ENCODE data around the gene MOGAT1.
"Not testable (repeated sequence)": the region's sequence is repeated elsewhere in the genome, so short reads cannot be mapped to it uniquely, and the experiment has no call there.

MOGAT1 gene

GRCh38 chr2:222711315-222711940, 40.0 kb downstream of the MOGAT1 start:
- no peak for DNase-seq

GRCh38 chr2:222713002-222713401, 41.5 kb downstream of the MOGAT1 start:
- no peak for DNase-seq

GRCh38 chr2:222714361-222715241, 43.1 kb downstream of the MOGAT1 start:
- no peak for DNase-seq

GRCh38 chr2:222715742-222716141, 44.3 kb downstream of the MOGAT1 start:
- DNase-seq, result no peak

- DNase-seq, result not testable (repeated sequence)
Measured at GRCh38 chr2:222719787-222720186, 48.3 kb downstream of the MOGAT1 start.

- DNase-seq, result not testable (repeated sequence)
Measured at GRCh38 chr2:222721597-222721996, 50.1 kb downstream of the MOGAT1 start.

- DNase-seq, result no peak
Measured at GRCh38 chr2:222722327-222722946, 51.0 kb downstream of the MOGAT1 start.

- DNase-seq, result no peak
Measured at GRCh38 chr2:222724208-222724607, 52.8 kb downstream of the MOGAT1 start.

- no peak for DNase-seq
Measured at GRCh38 chr2:222728621-222729020, 57.2 kb downstream of the MOGAT1 start.

- DNase-seq, result no peak
Measured at GRCh38 chr2:222730366-222730999, 59.0 kb downstream of the MOGAT1 start.

GRCh38 chr2:222731201-222731621, 59.8 kb downstream of the MOGAT1 start:
- DNase-seq, result no peak

- DNase-seq, result no peak
Measured at GRCh38 chr2:222732489-222733178, 61.2 kb downstream of the MOGAT1 start.

- no peak for DNase-seq
Measured at GRCh38 chr2:222733470-222733845, 62.0 kb downstream of the MOGAT1 start.

- DNase-seq, result no peak
Measured at GRCh38 chr2:222733846-222734702, 62.6 kb downstream of the MOGAT1 start.

GRCh38 chr2:222734703-222735014, 63.2 kb downstream of the MOGAT1 start:
- no peak for DNase-seq

GRCh38 chr2:222736301-222736700, 64.8 kb downstream of the MOGAT1 start:
- DNase-seq, result no peak

GRCh38 chr2:222736924-222737323, 65.5 kb downstream of the MOGAT1 start:
- DNase-seq, result no peak

- DNase-seq, result no peak
Measured at GRCh38 chr2:222738312-222738711, 66.9 kb downstream of the MOGAT1 start.

GRCh38 chr2:222738809-222739208, 67.4 kb downstream of the MOGAT1 start:
- DNase-seq, result no peak

- no peak for DNase-seq
Measured at GRCh38 chr2:222739939-222740338, 68.5 kb downstream of the MOGAT1 start.

- DNase-seq, result no peak
Measured at GRCh38 chr2:222743251-222743812, 71.9 kb downstream of the MOGAT1 start.

Data from activated naive CD4-positive, alpha-beta T cell treated with anti-CD3 and anti-CD28 coated beads, Interleukin-2, amount 50 U/mL, for 16 hours (primary cell).